Smooth muscle cell of the brain vasculature (primary cell): ENCODE measurements around the gene JAKMIP1.

Experiments used
- DNase-seq: peaks from one replicate; pipeline ENCODE4 v3.0.0-alpha.2; 2012; ENCODE audit warnings: low read depth, low spot score

The JAKMIP1 gene

GRCh38 chr4:6180841-6181631 lies 19.3 kb downstream of the JAKMIP1 start:
- no peak for DNase-seq

DNA sequence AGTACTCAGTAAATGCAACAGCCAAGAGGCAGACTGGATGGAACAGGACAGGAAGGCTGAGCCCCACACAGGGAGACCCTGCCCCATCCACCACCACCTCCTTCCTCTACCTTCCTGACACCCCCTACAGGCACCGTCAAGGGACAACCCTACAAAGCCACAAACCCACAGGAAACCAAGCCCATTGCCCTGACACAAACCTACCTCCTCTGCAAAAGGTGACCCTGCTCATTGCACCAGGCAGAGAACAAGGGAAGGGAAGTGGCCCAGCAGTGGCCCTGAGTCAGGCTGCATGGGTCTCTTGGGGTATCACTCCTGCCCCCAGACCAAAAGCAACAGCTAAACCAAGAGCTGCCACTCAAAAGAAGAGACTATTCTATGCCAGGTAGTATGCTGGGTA lies 21.0 kb downstream of the JAKMIP1 start:
- no peak for DNase-seq

DNA sequence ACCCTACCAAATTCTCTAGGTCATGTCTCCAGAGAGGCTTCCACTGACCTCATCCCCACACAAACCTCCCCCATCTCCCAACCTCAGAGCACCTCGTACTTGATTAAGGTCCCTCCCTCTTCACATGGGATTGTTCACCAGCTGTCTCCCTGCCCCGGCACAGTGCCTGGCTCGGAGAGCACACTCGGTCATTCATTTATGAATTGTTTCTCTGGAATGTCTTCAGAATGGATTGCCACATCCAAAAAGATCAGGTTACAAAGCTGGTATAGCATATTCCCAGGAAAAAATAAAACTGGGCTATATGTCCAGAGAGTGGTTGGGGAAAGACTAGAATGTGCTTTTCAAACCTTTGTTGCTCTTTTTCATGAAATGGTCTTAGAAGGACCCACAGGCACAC lies 21.6 kb downstream of the JAKMIP1 start:
- DNase-seq = no peak

- DNase-seq = no peak
Measured at GRCh38 chr4:6177587-6178197, 22.7 kb downstream of the JAKMIP1 start.

GRCh38 chr4:6175426-6175825 lies 24.9 kb downstream of the JAKMIP1 start:
- no peak for DNase-seq

DNA sequence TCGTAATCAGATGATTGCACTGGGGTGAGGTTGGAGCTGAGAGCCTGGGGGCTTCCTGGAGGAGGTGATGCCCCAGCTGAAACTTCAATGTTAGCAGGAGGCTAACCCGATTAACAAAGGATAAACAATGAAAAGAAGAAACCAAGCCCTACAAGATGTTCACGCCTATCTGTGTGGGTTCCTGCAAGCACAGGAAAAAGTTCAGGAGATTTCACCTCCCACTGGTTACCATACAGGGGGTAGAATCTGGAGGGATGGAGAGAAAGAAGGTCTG lies 27.5 kb downstream of the JAKMIP1 start:
- DNase-seq = no peak

DNA sequence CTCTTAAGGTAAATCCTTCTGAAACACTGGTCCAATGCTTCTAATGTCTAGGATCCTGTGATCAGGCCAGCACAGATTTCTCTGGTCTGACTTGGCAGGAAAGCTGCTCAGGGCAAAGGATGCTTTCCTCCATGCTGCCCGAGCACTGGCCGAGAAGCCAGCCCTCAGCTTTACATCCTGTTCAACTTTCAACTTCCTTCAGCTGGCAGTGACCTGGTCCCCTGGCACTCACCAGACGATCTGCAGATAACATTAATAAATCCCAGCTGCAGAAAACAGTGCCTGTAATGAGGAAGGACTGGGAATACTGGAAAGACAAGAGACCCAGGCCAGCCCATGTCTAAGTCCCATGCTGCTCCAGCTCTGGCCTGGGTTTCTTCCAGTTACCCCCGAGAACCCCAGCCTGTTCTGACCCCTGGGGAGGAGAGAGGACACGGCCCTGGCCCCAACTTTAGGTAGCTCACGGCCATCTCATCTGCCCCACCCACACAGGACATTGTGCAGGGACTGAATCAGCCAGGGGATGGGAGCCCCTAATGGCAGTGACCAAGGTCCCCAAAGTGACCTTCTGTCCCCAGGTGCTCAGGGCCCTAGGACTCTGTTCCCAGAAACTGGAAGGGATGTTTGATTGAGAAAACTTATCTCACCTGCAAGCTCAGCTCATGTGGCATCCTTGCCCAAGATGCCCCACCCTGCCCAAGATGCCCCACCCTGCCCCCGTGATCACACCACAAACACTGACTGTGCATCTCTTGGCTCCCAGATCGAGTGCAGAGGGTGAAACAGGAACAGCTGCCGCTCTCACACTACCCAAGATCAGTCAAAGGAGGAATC lies 28.0 kb downstream of the JAKMIP1 start:
- no peak for DNase-seq

- no peak for DNase-seq
Measured at GRCh38 chr4:6169239-6169638, 31.1 kb downstream of the JAKMIP1 start.

DNA sequence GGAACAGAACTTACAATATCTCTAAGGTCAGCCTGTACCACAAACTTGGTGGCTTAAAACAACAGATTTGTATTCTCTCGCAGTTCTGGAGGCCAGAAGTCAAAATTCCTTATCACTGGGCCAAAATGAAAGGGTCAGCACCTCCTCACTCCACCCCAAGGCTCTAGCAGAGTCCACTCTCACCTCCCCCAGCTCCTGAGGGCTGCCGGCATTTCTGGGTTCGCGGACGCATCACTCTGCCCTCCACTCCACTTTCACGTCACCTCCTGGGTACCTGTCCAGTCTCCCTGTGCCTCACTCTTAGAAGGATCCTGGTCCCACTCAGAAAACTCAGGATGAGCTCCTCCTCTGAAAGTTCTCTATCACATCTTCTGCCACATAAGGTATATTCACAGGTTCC lies 34.6 kb downstream of the JAKMIP1 start:
- DNase-seq = no peak

- no peak for DNase-seq
Measured at GRCh38 chr4:6162885-6163284, 37.5 kb downstream of the JAKMIP1 start.

DNA sequence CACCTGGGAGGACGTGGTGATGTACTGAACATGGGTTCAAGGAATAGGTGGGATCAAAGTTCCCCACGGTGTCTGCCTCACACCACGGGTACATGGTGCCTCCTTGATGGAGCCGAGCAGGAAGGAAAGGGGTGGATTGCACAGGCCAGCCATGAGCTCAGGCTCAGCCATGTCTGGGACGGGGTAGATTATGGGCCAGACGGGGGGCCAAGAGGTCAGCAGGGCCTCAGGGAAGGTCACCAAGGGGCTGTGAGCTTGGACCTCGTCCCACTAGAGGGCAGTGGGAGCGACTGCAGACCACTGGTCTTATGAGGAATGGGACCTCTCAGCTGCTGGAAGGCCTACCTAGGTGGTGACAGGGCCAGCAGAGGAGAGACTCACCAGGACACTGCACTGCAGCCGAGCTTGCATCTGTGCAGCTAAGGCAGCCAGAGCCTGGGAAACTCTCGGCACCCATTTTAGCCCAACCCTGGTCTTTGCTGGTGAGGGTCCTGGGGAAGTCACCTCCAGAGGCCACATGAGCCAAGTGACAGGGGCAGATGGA lies 38.4 kb downstream of the JAKMIP1 start:
- DNase-seq = no peak

DNA sequence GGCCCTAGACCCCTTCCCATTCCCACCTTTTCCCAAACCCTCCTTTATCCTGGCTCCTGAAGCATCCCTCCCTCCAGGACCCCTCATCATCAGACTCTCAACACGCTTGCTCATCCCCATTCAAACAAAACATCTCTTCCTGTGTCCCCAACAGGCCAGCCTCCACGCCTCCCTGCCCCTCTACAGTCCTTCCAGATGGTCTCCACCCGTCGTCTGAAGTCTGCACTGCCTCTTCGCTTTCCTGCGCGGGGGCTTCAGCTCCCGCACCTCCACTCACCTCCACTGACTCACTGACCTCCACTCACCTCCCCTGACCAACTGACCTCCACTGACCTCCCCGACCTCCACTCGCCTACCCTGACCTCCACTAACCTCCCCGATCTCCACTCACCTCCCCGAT lies 39.8 kb downstream of the JAKMIP1 start:
- DNase-seq = no peak

DNA sequence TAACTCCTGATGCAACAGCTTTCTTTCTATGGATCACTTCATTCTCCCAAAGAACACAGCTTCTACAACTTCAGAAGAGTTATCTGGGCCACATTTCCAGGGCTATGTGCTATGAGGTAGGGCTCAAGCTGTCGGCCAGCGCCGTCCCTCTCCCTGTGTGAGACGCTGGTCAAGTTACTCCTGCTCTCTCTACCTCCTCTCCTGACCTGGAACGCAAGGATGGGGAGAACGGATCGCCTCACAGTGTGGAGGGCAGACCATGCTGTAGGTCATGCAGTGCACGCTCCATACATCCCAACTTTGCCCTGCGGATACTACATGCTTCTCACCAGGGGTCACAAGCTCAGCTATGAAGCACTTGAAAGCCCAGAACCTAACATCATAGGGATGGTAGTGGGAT lies 42.4 kb downstream of the JAKMIP1 start:
- DNase-seq = no peak

- DNase-seq = no peak
Measured at GRCh38 chr4:6155996-6156750, 44.2 kb downstream of the JAKMIP1 start.

- no peak for DNase-seq
Measured at GRCh38 chr4:6154875-6155274, 45.5 kb downstream of the JAKMIP1 start.

- no peak for DNase-seq
Measured at GRCh38 chr4:6153874-6154273, 46.5 kb downstream of the JAKMIP1 start.

- DNase-seq = no peak
Measured at GRCh38 chr4:6152869-6153705, 47.3 kb downstream of the JAKMIP1 start.

GRCh38 chr4:6150046-6150735 lies 50.2 kb downstream of the JAKMIP1 start:
- no peak for DNase-seq

GRCh38 chr4:6148506-6149205 lies 51.7 kb downstream of the JAKMIP1 start:
- DNase-seq = no peak

DNA sequence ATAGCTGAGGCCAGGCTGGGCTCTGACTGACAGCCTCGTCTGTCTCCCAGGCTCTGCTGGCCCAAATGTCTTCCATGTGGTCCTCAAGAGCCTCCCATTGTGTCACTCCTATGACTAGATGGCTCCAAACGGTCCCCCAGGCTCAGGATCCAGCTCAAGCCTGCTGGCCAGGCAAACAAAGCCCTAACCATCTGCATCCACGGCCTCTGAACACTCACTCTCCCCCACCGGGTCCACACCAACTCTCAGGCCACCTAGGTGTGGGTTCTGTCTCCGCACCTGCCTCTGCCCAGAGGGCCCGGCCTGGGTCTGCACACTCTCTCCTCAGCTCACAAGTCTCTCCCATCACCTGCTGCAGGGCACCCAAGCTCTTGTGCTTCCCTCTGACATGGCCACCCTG lies 52.9 kb downstream of the JAKMIP1 start:
- DNase-seq = no peak
